Liver (tissue), 9 donors: Measurements from ENCODE around the gene KHK. TPM values are rescaled to one million over a fixed set of nuclear protein-coding genes. Genes with fewer than 3 reads are reported as not detected.
A peak's percentile ranks its signal among the peaks of the same experiment; 100 is the strongest.

ENCODE experiments used
- DNase-seq: peaks from one replicate; pipeline ENCODE4 v3.0.0-alpha.2; 2017; ENCODE audit warnings: low spot score
- H3K27ac ChIP-seq, 2 donors: one replicate each; pipeline ENCODE4 v1.7.0; 2013; ENCODE audit warnings: inconsistent platforms in 2 of 2, low read length in 2 of 2, control low read depth in 1 of 2, low read depth in 1 of 2, mild to moderate bottlenecking in 1 of 2
- H3K27me3 ChIP-seq, 4 donors: one replicate each; pipeline versions ENCODE4 v1.6.1 to v1.7.0; 2013; ENCODE audit warnings: low read length in 3 of 4, inconsistent platforms in 1 of 4, mild to moderate bottlenecking in 1 of 4, moderate library complexity in 1 of 4; ENCODE audit not compliant: control insufficient read depth in 4 of 4, insufficient read depth in 4 of 4
- H3K36me3 ChIP-seq, 4 donors: one replicate each; pipeline versions ENCODE4 v1.6.1 to v1.7.0; 2013; ENCODE audit warnings: low read length in 3 of 4, mild to moderate bottlenecking in 3 of 4, low read depth in 1 of 4, moderate library complexity in 1 of 4; ENCODE audit not compliant: control insufficient read depth in 4 of 4, insufficient read depth in 3 of 4
- H3K4me1 ChIP-seq, 4 donors: one replicate each; pipeline versions ENCODE4 v1.6.1 to v1.7.0; 2013; ENCODE audit warnings: low read length in 3 of 4, mild to moderate bottlenecking in 3 of 4, moderate library complexity in 1 of 4; ENCODE audit not compliant: control insufficient read depth in 4 of 4, insufficient read depth in 4 of 4
- H3K4me3 ChIP-seq, 3 donors: one replicate each; pipeline versions ENCODE4 v1.6.1 to v1.7.0; 2013; ENCODE audit warnings: low read length in 3 of 3, control low read depth in 1 of 3, low read depth in 1 of 3, mild to moderate bottlenecking in 1 of 3
- H3K9ac ChIP-seq, 2 donors: one replicate each; pipeline ENCODE4 v1.7.0; 2013; ENCODE audit warnings: low read length in 2 of 2, mild to moderate bottlenecking in 2 of 2, moderate library complexity in 2 of 2, control low read depth in 1 of 2, low read depth in 1 of 2
- H3K9me3 ChIP-seq, 4 donors: one replicate each; pipeline versions ENCODE4 v1.6.1 to v1.7.0; 2013; ENCODE audit warnings: low read length in 3 of 4; ENCODE audit not compliant: control insufficient read depth in 4 of 4
- EGR1 ChIP-seq, 2 donors: IDR thresholded peaks; 2 replicates each; pipeline ENCODE4 v1.6.1; 2016 to 2018; ENCODE audit warnings: antibody characterized with exemption in 2 of 2, low read depth in 2 of 2
- FOXA1 ChIP-seq: IDR thresholded peaks from 2 replicates; pipeline ENCODE4 v1.6.1; 2016; ENCODE audit warnings: antibody characterized with exemption
- FOXA2 ChIP-seq: IDR thresholded peaks from 2 replicates; pipeline ENCODE4 v1.6.1; 2016; ENCODE audit warnings: antibody characterized with exemption
- HNF4A ChIP-seq, 2 donors: conservative IDR thresholded peaks; 2 replicates each; pipeline ENCODE4 v1.6.1; 2016; ENCODE audit warnings: antibody characterized with exemption in 2 of 2, mild to moderate bottlenecking in 2 of 2
- HNF4G ChIP-seq: IDR thresholded peaks from 2 replicates; pipeline ENCODE4 v1.6.1; 2016; ENCODE audit warnings: antibody characterized with exemption
- JUND ChIP-seq, 2 donors: IDR thresholded peaks; 2 replicates each; pipeline ENCODE4 v1.6.1; 2016; ENCODE audit warnings: antibody characterized with exemption in 2 of 2
- RAD21 ChIP-seq, 2 donors: IDR thresholded peaks; 2 replicates each; pipeline ENCODE4 v1.6.1; 2016; ENCODE audit warnings: antibody characterized with exemption in 2 of 2, mild to moderate bottlenecking in 2 of 2
- RXRA ChIP-seq, 2 donors: IDR thresholded peaks; 2 replicates each; pipeline ENCODE4 v1.6.1; 2017 to 2018; ENCODE audit warnings: antibody characterized with exemption in 2 of 2, mild to moderate bottlenecking in 1 of 2
- SP1 ChIP-seq: IDR thresholded peaks from 2 replicates; pipeline ENCODE4 v1.6.1; 2018; ENCODE audit warnings: antibody characterized with exemption, mild to moderate bottlenecking
- TAF1 ChIP-seq: conservative IDR thresholded peaks from 2 replicates; pipeline ENCODE4 v1.6.1; 2016; ENCODE audit warnings: antibody characterized with exemption, mild to moderate bottlenecking
- YY1 ChIP-seq: IDR thresholded peaks from 2 replicates; pipeline ENCODE4 v1.6.1; 2016; ENCODE audit warnings: antibody characterized with exemption, mild to moderate bottlenecking
- WGBS: extraction: QIAGEN DNeasy Blood & Tissue Kit; methylation state at CpG from one replicate; pipeline ENCODE4 v1.1.7; 2013; 5-methylcytosine and 5-hydroxymethylcytosine counted together
- polyA plus RNA-seq, 2 donors: library from polyadenylated mRNA; stranded (reverse) in 1 of 2; unstranded in 1 of 2; fragments of 200-250 nt in 1 of 2; fragments of >200 nt in 1 of 2; fragmentation: Nextera tagmentation in 1 of 2; extraction: Ambion mirVana in 1 of 2; gene quantifications; one replicate each; pipeline versions ENCODE4 v1.2.1 to v1.2.3, GENCODE V29; 2013 to 2015
- total RNA-seq, 2 donors: library from RNA; depleted of rRNA; stranded (reverse); fragments of >200 nt; gene quantifications; one replicate each; pipeline ENCODE4 v1.2.3, GENCODE V29; 2014
- TF ChIP-seq, protein P1 (sequence below): fragments of 150-350 bp; IDR thresholded peaks from 2 replicates; pipeline ENCODE4 v1.5.1; 2017; ENCODE audit warnings: improper control_type of control experiment, low read depth, low read length; ENCODE audit not compliant: missing input control
- TF ChIP-seq, protein P2 (sequence below): IDR thresholded peaks from 2 replicates; pipeline ENCODE4 v1.6.1; 2016; ENCODE audit warnings: antibody characterized with exemption
- TF ChIP-seq, protein P3 (sequence below): IDR thresholded peaks from 2 replicates; pipeline ENCODE4 v1.6.1; 2016; ENCODE audit warnings: antibody characterized with exemption, mild to moderate bottlenecking
- TF ChIP-seq, protein P4 (sequence below): IDR thresholded peaks from 2 replicates; pipeline ENCODE4 v1.6.1; 2016; ENCODE audit warnings: antibody characterized with exemption
- TF ChIP-seq, protein P5 (sequence below): IDR thresholded peaks from 2 replicates; pipeline ENCODE4 v1.6.1; 2016; ENCODE audit warnings: antibody characterized with exemption
- donor health status: healthy.
- donor health status: healthy.
- donor health status: healthy.
- donor health status: healthy.
- donor health status: healthy.

The KHK gene
- 100 to 1,000 TPM in 1 of 2 donors, 10 to 100 TPM in 1; 26.1 to 152 TPM for total RNA-seq
- 100 to 1,000 TPM; 223 to 462 TPM for polyA plus RNA-seq

DNA sequence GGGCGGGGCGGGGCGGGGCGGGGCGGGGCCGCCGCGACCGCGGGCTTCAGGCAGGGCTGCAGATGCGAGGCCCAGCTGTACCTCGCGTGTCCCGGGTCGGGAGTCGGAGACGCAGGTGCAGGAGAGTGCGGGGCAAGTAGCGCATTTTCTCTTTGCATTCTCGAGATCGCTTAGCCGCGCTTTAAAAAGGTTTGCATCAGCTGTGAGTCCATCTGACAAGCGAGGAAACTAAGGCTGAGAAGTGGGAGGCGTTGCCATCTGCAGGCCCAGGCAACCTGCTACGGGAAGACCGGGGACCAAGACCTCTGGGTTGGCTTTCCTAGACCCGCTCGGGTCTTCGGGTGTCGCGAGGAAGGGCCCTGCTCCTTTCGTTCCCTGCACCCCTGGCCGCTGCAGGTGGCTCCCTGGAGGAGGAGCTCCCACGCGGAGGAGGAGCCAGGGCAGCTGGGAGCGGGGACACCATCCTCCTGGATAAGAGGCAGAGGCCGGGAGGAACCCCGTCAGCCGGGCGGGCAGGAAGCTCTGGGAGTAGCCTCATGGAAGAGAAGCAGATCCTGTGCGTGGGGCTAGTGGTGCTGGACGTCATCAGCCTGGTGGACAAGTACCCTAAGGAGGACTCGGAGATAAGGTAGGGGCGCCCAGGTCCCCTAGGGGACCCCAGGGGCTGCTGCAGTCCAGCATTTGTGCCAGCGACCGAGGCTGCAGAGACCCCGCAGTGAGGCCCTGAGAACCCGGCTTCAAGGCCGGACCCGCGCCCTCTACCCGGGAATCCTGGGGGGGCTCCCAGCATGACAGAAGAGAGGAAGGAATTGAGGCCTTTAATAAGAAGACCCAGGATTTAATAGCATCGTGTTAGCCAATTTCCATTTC lies at the start of gene KHK:
TSS of gene KHK (plus strand) at position 49 of the 870 bp plus-strand sequence. CDS start at position 537, 488 bp downstream.
- TF ChIP-seq FOXA1 (no peak), JUND (IDR thresholded peaks at IDR 0.05) (no peak), HNF4A (conservative IDR thresholded peaks at IDR 0.05) (peak in 1 of 2 donors; percentile 11), RAD21 (IDR thresholded peaks at IDR 0.05) (peak in 1 of 2 donors; percentile 48), TAF1 (peak; percentile 33), EGR1 (IDR thresholded peaks at IDR 0.05; ENCODE audit: low read depth in 2 of 2) (no peak), HNF4G (no peak), RXRA (IDR thresholded peaks at IDR 0.05) (no peak), FOXA2 (no peak), YY1 (peak; percentile 67), SP1 (no peak)
- TF ChIP-seq, protein P1, sequence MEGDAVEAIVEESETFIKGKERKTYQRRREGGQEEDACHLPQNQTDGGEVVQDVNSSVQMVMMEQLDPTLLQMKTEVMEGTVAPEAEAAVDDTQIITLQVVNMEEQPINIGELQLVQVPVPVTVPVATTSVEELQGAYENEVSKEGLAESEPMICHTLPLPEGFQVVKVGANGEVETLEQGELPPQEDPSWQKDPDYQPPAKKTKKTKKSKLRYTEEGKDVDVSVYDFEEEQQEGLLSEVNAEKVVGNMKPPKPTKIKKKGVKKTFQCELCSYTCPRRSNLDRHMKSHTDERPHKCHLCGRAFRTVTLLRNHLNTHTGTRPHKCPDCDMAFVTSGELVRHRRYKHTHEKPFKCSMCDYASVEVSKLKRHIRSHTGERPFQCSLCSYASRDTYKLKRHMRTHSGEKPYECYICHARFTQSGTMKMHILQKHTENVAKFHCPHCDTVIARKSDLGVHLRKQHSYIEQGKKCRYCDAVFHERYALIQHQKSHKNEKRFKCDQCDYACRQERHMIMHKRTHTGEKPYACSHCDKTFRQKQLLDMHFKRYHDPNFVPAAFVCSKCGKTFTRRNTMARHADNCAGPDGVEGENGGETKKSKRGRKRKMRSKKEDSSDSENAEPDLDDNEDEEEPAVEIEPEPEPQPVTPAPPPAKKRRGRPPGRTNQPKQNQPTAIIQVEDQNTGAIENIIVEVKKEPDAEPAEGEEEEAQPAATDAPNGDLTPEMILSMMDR, result no peak
- TF ChIP-seq, protein P2, sequence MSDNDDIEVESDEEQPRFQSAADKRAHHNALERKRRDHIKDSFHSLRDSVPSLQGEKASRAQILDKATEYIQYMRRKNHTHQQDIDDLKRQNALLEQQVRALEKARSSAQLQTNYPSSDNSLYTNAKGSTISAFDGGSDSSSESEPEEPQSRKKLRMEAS, result peak; percentile 47
- TF ChIP-seq, protein P3, sequence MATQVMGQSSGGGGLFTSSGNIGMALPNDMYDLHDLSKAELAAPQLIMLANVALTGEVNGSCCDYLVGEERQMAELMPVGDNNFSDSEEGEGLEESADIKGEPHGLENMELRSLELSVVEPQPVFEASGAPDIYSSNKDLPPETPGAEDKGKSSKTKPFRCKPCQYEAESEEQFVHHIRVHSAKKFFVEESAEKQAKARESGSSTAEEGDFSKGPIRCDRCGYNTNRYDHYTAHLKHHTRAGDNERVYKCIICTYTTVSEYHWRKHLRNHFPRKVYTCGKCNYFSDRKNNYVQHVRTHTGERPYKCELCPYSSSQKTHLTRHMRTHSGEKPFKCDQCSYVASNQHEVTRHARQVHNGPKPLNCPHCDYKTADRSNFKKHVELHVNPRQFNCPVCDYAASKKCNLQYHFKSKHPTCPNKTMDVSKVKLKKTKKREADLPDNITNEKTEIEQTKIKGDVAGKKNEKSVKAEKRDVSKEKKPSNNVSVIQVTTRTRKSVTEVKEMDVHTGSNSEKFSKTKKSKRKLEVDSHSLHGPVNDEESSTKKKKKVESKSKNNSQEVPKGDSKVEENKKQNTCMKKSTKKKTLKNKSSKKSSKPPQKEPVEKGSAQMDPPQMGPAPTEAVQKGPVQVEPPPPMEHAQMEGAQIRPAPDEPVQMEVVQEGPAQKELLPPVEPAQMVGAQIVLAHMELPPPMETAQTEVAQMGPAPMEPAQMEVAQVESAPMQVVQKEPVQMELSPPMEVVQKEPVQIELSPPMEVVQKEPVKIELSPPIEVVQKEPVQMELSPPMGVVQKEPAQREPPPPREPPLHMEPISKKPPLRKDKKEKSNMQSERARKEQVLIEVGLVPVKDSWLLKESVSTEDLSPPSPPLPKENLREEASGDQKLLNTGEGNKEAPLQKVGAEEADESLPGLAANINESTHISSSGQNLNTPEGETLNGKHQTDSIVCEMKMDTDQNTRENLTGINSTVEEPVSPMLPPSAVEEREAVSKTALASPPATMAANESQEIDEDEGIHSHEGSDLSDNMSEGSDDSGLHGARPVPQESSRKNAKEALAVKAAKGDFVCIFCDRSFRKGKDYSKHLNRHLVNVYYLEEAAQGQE, result peak; percentile 77
- TF ChIP-seq, protein P4, sequence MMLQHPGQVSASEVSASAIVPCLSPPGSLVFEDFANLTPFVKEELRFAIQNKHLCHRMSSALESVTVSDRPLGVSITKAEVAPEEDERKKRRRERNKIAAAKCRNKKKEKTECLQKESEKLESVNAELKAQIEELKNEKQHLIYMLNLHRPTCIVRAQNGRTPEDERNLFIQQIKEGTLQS, result no peak
- TF ChIP-seq, protein P5, sequence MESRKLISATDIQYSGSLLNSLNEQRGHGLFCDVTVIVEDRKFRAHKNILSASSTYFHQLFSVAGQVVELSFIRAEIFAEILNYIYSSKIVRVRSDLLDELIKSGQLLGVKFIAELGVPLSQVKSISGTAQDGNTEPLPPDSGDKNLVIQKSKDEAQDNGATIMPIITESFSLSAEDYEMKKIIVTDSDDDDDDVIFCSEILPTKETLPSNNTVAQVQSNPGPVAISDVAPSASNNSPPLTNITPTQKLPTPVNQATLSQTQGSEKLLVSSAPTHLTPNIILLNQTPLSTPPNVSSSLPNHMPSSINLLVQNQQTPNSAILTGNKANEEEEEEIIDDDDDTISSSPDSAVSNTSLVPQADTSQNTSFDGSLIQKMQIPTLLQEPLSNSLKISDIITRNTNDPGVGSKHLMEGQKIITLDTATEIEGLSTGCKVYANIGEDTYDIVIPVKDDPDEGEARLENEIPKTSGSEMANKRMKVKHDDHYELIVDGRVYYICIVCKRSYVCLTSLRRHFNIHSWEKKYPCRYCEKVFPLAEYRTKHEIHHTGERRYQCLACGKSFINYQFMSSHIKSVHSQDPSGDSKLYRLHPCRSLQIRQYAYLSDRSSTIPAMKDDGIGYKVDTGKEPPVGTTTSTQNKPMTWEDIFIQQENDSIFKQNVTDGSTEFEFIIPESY, result no peak
- WGBS, result 6% methylated on average over 54 of the region's 54 CpGs
- H3K9ac ChIP-seq, result peak within 1 kb of the TSS; percentile 40 to 67

More for the DNA sequence above, at the start of gene KHK:
- Histone ChIP-seq H3K27ac (peak within 1 kb of the TSS; percentile 70 to 87), H3K9me3 (no peaks in the 10 kb centered on the region), H3K36me3 (peaks cover 0 to 1% (median 0%) of the 10 kb centered on the region in 4 donors), H3K4me1 (peaks cover 7 to 65% (median 36%) of the 10 kb centered on the region in 4 donors), H3K27me3 (no peaks in the 10 kb centered on the region), H3K4me3 (peak within 1 kb of the TSS; percentile 63 to 84 (median 73))
- DNase-seq, result peak; percentile 65
